NCI-H510A (cell line): Measurements from ENCODE around the gene EEF2KMT.

Experiments used
- DNase-seq: peaks from one replicate; lab custom pipeline; 2025; lab: John Stamatoyannopoulos, UW

Gene EEF2KMT

DNA sequence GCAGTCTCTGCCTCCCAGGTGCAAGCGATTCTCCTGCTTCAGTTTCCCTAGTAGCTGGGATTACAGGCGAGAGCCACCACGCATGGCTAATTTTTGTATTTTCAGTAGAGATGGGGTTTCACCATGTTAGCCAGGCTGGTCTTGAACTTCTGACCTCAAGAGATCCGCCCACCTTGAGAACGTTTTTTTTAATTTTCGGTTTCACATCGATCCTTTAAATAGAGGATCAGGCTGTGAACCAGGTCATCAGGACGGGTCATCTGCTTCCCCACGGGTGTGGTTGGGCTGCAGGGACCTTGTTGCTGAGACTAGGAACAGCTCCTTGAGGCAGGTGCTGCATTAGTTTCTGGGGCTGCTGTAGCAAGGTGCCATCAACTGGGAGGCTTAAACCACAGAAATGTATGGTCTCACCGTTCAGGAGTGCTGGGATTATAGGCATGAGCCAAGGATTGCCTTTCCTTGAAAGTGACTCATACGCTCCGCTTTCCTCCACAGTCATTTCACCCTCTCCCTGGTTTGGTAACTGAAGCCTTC is 55.9 kb downstream of the EEF2KMT start:
- DNase-seq, result no peak

GRCh38 chr16:5040451-5040850 is 57.1 kb downstream of the EEF2KMT start:
- no peak for DNase-seq

DNA sequence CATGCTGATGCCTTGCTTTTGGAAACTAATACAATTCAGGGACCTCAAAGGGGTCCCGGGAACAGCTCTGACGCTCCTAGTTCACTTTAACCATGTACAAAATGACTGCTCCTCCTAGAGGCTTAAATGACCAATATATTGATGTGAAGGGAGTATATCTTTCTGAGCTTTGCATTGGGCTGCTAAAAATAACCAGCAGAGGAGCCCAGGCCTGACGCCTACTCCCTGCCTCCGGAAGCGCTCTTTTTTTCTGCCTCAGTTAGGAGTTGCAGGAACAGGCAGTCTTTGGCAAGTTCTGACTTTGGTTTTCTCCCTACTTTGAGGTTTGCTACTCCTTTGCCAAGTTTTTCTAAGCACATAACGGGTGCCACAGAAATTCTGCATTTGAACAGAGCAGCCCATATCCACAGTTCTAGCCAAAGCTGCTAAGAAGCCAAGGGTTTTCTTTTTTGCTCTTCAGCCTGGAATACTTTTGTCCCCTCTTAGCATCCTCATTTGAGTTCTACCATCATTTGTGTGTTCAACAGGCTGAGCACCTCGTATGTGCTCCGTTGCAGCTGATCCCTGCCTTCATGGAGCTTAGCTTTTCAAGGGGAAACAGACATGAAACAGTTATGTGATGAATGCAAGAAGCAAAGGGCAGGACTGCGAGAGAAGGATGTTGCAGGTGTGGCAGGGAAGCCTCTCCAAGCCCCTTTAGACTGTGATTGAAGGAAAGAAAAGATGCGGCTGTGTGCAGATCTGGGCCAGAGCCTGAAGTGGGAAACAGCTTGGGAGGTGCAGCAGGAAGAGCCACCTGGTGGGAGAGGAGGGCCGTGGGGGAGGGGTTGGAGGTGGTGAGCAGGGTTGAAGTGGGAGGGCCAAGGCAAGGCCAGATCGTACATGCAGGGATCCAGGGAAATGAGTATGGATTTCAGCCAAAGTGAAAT is 61.1 kb downstream of the EEF2KMT start:
- peak; percentile 19 for DNase-seq

- DNase-seq, result no peak
These were observed 61.7 kb downstream of the EEF2KMT start for GRCh38 chr16:5035909-5036227.
